DOHH2 (cell line): ENCODE results near the gene AURKB.

Experiments used
- EZH2phosphoT487 ChIP-seq: fragments of 200-600 bp; sonication (generic); IDR thresholded peaks from 2 replicates; pipeline ENCODE4 v1.6.1; 2017; ENCODE audit warnings: borderline replicate concordance, mild to moderate bottlenecking, antibody characterized with exemption, low read length, moderate library complexity, mixed read lengths
- TF ChIP-seq, protein P1 (sequence below): fragments of 200-600 bp; sonication (generic); IDR thresholded peaks from one replicate; pipeline ENCODE4 v1.5.1; 2014; ENCODE audit warnings: antibody characterized with exemption, mild to moderate bottlenecking, low read depth, low read length; ENCODE audit not compliant: poor library complexity, severe bottlenecking

DNA sequence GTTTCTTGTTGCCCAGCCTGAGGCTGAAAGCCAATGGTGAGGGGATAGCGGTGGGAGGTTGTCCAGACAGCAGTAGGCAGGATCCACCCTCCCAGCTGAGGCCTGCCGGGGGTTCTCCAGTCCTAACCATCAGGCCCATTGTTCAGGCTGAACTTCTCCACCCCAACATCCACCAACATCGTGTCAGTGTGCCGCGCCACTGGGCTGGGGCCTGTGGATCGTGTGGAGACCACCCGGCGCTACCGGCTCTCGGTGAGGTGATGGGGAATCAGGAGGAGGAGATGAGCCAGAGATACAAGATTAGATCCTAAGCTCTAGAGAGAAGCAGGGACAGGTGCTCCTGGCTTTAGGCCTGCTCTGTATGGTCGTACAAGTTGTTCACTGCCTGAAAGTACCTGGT is 44.5 kb upstream of the AURKB start:
- TF ChIP-seq, protein P1, sequence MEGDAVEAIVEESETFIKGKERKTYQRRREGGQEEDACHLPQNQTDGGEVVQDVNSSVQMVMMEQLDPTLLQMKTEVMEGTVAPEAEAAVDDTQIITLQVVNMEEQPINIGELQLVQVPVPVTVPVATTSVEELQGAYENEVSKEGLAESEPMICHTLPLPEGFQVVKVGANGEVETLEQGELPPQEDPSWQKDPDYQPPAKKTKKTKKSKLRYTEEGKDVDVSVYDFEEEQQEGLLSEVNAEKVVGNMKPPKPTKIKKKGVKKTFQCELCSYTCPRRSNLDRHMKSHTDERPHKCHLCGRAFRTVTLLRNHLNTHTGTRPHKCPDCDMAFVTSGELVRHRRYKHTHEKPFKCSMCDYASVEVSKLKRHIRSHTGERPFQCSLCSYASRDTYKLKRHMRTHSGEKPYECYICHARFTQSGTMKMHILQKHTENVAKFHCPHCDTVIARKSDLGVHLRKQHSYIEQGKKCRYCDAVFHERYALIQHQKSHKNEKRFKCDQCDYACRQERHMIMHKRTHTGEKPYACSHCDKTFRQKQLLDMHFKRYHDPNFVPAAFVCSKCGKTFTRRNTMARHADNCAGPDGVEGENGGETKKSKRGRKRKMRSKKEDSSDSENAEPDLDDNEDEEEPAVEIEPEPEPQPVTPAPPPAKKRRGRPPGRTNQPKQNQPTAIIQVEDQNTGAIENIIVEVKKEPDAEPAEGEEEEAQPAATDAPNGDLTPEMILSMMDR = no peak
- TF ChIP-seq EZH2phosphoT487 = no peak
